ENCODE measurements around the gene LPIN2. TPM values are rescaled to one million over a fixed set of nuclear protein-coding genes. Genes with fewer than 3 reads are reported as not detected.

Gene LPIN2
- total and polyA plus RNA-seq, 2 of the 13 experiments (the other 11 are each of a cell fraction or from before 2014, with no cell fraction given), result 46.0 to 119 TPM

DNA sequence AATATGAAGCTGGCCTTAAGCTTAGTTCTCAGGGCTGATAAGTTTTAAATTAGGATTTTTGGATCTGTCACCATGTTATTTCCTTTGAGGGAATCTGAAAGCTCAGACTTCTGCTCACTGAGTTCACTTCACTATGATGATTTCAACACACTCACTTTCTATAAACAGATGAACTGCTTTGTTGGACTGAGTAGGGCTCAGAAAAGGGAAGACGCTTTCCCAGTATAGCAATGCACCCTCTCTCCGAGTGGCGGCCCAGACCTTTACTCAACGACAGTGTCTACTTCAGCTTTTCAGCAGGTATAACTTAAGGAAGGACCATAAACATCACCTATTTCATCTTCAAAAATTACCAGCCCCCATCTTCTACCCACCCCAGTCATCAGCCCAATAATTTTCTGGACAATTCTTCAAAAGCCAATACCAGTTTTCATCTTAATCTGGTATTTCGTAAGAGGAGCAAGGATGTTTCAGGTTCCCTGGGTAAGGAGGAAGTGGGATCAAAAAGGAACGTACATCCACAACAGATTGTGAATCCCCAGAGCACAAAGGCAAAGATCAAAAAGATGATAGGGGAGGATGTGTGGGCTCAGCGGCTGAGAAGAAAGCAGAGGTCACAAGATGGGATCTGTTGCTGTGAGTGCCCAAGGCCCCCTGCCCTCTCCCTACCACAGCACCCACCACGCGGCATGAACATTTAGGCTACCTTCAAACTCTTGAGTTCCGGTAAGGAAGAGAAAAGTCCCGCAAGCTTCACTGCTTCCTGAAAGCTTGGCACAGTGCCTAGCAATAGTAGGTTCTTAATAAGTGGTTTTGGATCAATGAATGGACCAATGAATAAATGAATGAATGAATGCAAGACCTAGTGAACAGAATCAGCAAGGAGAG is 41.9 kb downstream of the LPIN2 start (continued):
- TF ChIP-seq, protein P1, sequence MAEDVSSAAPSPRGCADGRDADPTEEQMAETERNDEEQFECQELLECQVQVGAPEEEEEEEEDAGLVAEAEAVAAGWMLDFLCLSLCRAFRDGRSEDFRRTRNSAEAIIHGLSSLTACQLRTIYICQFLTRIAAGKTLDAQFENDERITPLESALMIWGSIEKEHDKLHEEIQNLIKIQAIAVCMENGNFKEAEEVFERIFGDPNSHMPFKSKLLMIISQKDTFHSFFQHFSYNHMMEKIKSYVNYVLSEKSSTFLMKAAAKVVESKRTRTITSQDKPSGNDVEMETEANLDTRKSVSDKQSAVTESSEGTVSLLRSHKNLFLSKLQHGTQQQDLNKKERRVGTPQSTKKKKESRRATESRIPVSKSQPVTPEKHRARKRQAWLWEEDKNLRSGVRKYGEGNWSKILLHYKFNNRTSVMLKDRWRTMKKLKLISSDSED (CRISPR knock-in tag; IDR thresholded peaks at IDR 0.05), result no peak
- TF ChIP-seq, protein P2, sequence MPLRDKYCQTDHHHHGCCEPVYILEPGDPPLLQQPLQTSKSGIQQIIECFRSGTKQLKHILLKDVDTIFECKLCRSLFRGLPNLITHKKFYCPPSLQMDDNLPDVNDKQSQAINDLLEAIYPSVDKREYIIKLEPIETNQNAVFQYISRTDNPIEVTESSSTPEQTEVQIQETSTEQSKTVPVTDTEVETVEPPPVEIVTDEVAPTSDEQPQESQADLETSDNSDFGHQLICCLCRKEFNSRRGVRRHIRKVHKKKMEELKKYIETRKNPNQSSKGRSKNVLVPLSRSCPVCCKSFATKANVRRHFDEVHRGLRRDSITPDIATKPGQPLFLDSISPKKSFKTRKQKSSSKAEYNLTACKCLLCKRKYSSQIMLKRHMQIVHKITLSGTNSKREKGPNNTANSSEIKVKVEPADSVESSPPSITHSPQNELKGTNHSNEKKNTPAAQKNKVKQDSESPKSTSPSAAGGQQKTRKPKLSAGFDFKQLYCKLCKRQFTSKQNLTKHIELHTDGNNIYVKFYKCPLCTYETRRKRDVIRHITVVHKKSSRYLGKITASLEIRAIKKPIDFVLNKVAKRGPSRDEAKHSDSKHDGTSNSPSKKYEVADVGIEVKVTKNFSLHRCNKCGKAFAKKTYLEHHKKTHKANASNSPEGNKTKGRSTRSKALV (CRISPR knock-in tag; IDR thresholded peaks at IDR 0.05), result no peak
- peak; percentile 41; the same call in 1 of the 2 replicates for TF ChIP-seq CEBPB (IDR thresholded peaks at IDR 0.05; ENCODE audit: borderline replicate concordance, low read depth, low read length)
- TF ChIP-seq PRMT3 (CRISPR knock-in tag; IDR thresholded peaks at IDR 0.05; ENCODE audit: borderline replicate concordance, low read depth), result no peak
- TF ChIP-seq NR3C1 (CRISPR knock-in tag; IDR thresholded peaks at IDR 0.05), result no peak
- no peak for TF ChIP-seq JUNB (CRISPR knock-in tag; IDR thresholded peaks at IDR 0.05; ENCODE audit: borderline replicate concordance)
- TF ChIP-seq ZSCAN12 (CRISPR knock-in tag; IDR thresholded peaks at IDR 0.05), result no peak
- TF ChIP-seq, protein P3, sequence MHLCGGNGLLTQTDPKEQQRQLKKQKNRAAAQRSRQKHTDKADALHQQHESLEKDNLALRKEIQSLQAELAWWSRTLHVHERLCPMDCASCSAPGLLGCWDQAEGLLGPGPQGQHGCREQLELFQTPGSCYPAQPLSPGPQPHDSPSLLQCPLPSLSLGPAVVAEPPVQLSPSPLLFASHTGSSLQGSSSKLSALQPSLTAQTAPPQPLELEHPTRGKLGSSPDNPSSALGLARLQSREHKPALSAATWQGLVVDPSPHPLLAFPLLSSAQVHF (CRISPR knock-in tag; IDR thresholded peaks at IDR 0.05), result no peak
- TF ChIP-seq FLYWCH1 (CRISPR knock-in tag; IDR thresholded peaks at IDR 0.05), result no peak
- TF ChIP-seq SOX6 (IDR thresholded peaks at IDR 0.05), result no peak
- TF ChIP-seq SOX6 (CRISPR knock-in tag; IDR thresholded peaks at IDR 0.05), result peak; percentile 45; the same call in 1 of the 2 replicates
- TF ChIP-seq, protein P4, sequence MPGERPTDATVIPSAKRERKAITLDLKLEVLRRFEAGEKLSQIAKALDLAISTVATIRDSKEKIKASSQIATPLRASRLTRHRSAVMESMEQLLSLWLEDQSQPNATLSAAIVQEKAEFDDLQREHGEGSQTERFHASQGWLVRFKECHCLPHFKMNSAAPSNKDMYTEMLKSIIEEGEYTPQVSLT (CRISPR knock-in tag; IDR thresholded peaks at IDR 0.05; ENCODE audit: borderline replicate concordance, low read depth), result no peak
- no peak for TF ChIP-seq EED (CRISPR knock-in tag; IDR thresholded peaks at IDR 0.05)
- no peak for TF ChIP-seq ZNF430 (CRISPR knock-in tag; IDR thresholded peaks at IDR 0.05)
- no peak for TF ChIP-seq MBNL3 (CRISPR knock-in tag; conservative IDR thresholded peaks at IDR 0.05)
- TF ChIP-seq, protein P5, sequence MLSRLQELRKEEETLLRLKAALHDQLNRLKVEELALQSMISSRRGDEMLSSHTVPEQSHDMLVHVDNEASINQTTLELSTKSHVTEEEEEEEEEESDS (CRISPR knock-in tag; IDR thresholded peaks at IDR 0.05; ENCODE audit: borderline replicate concordance), result no peak
- TF ChIP-seq TAF1 (CRISPR knock-in tag; IDR thresholded peaks at IDR 0.05), result no peak
- TF ChIP-seq, protein P6, sequence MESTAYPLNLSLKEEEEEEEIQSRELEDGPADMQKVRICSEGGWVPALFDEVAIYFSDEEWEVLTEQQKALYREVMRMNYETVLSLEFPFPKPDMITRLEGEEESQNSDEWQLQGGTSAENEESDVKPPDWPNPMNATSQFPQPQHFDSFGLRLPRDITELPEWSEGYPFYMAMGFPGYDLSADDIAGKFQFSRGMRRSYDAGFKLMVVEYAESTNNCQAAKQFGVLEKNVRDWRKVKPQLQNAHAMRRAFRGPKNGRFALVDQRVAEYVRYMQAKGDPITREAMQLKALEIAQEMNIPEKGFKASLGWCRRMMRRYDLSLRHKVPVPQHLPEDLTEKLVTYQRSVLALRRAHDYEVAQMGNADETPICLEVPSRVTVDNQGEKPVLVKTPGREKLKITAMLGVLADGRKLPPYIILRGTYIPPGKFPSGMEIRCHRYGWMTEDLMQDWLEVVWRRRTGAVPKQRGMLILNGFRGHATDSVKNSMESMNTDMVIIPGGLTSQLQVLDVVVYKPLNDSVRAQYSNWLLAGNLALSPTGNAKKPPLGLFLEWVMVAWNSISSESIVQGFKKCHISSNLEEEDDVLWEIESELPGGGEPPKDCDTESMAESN (CRISPR knock-in tag; conservative IDR thresholded peaks at IDR 0.05), result no peak
- no peak for TF ChIP-seq ZFYVE20 (CRISPR knock-in tag; IDR thresholded peaks at IDR 0.05; ENCODE audit: borderline replicate concordance, low read depth)

Data from HepG2 (cell line).